NCI-H748 (cell line): ENCODE measurements around the gene SOS1.

Experiments
- DNase-seq: peaks from one replicate; lab custom pipeline; 2025; ENCODE audit not compliant: unreplicated experiment; lab: John Stamatoyannopoulos, UW

The SOS1 gene

DNA sequence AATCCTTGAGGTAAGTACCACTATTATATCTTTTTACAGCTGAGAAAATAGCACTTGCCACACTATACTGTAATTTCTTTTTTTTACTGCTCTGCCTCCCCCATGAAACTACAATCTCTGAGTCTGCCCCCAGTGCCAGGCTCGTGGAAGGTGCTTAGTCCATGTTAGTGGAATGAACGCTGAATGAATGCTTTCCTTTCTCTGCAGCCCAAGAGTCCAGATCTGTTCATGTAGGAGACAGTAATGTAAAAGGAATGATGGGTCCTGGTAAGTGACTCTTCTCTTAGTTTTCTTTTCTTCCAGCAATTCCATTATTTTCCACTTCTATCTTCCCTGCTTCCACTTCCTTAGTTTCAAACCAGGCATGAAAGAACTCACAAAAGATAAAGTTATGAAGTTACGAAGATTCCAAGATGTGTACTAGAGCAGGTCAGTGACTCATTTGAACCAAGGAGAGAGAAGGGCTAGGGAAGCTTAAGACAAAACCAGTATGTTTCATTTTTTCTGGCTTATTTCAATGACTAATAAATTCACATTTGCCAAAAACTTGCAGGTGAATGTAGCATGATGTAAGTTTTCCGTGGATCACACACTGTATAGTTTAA, 185.2 kb downstream of the SOS1 start:
- DNase-seq = no peak

DNA sequence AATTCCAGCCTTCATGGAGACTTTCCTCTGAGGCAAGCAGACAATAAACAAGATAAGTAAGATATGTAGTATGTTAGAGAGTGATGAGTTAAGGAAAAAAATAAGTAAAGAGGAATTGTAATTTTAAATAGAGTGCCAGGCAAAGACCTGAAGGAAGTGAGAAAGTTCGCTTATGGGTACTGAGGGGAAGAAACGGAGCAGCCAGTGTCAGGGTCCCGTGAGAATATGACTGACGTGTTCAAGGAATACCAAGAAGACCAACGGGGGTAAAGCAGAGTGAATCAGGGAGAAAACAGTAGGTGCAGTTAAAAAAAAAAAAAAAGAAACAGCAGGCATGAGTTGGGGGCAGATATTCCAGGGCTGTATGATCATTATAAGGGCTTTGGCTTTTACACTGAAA, 186.1 kb downstream of the SOS1 start:
- DNase-seq = no peak

DNA sequence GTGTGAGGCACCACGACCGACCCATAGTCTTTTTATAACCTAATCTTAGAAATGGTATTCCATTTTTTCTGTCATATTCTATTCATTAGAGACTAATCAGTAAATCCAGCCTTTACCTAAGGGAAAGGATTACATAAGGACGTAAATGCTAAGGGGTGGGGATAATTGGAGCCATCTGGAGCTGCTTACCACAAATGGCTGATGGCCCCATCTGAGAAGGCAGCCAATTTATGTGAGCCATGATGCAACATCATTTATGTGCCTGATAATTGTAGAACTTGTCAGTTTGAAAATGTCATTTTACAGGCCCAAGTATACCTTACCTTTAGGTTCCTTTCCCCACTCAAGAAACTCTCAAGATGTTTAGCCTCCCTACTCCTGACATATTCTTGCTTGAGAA, 187.2 kb downstream of the SOS1 start:
- peak; percentile 2 for DNase-seq

- no peak for DNase-seq
These were observed 188.3 kb downstream of the SOS1 start for GRCh38 chr2:38932586-38932985.
